ENCODE results near the gene METTL4.

Gene METTL4

DNA sequence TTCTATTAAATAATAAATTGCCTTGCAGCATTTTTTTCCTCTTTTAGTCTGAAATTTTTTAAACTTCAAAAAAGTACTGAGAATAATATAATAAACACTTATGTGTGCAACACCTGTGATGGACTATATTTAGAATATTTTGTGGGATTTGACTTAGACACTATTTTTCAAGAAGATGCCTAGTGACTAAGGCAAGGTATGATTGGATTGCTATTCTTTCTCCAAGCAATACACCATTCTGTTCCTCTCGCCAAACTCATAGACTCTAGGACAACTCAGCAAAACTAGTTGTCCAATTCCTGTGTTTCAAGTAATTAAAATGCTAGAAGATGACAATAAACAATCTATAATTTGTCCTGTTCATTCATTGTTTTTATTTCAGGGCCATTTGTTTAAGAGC, 75.9 kb downstream of the METTL4 start:
- H3K4me3 ChIP-seq (ENCODE audit: low read length) = no peak overlapping the region
- no peak overlapping the region for H3K27ac ChIP-seq (ENCODE audit: low read length)
- H3K27me3 ChIP-seq (ENCODE audit: control insufficient read depth, insufficient read depth, low read length) = no peaks in the 10 kb centered on the region
- no peaks in the 10 kb centered on the region for H3K36me3 ChIP-seq (ENCODE audit: control insufficient read depth, low read depth, low read length)
- H3K9ac ChIP-seq (ENCODE audit: low read length) = no peak overlapping the region
- no peaks in the 10 kb centered on the region for H3K4me1 ChIP-seq (ENCODE audit: control insufficient read depth, low read depth, low read length)
- no peaks in the 10 kb centered on the region for H3K9me3 ChIP-seq (ENCODE audit: control insufficient read depth, low read depth, low read length)

DNA sequence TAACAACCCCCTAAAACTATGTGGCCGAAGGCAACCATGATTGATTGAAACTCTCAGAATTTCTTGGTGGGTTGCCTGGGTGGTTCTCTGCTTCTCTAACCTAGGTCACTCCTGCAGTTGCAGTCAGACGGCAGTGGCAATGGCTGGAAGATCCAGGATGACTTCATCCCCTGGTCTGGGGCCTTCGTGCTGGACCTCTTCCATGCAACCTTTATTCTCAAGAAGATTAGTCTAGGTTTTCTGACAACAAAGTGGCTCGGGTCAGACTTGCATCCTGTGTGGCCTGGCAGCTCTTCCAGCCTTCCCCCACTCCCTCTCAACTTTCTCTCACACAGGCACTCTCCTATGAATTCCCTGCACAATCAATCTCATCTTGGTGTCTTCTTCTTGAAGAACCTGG, 76.4 kb downstream of the METTL4 start:
- no peak overlapping the region for H3K4me3 ChIP-seq (ENCODE audit: low read length)
- H3K36me3 ChIP-seq (ENCODE audit: control insufficient read depth, low read depth, low read length) = no peaks in the 10 kb centered on the region
- no peak overlapping the region for H3K27ac ChIP-seq (ENCODE audit: low read length)
- no peak overlapping the region for H3K9ac ChIP-seq (ENCODE audit: low read length)
- no peaks in the 10 kb centered on the region for H3K27me3 ChIP-seq (ENCODE audit: control insufficient read depth, insufficient read depth, low read length)
- no peaks in the 10 kb centered on the region for H3K9me3 ChIP-seq (ENCODE audit: control insufficient read depth, low read depth, low read length)
- H3K4me1 ChIP-seq (ENCODE audit: control insufficient read depth, low read depth, low read length) = no peaks in the 10 kb centered on the region
